OCI-LY7 (cell line): ENCODE data around the gene RPRD1A. TPM values are rescaled to one million over a fixed set of nuclear protein-coding genes. Genes with fewer than 3 reads are reported as not detected.

Experiments used
- BruUV-seq: library from RNA; stranded (reverse); fragments of 400-500 nt; replicated peaks from 2 replicates; lab custom pipeline; 2021; lab: Mats Ljungman, UMichigan
- CTCF ChIA-PET: fragments of 300-600 bp; sonication (Branson Sonifier 250); formaldehyde crosslinking; loops from one replicate; lab custom pipeline; 2022; ENCODE audit warnings: antibody characterized with exemption; ENCODE audit not compliant: unreplicated experiment; lab: Charles Lee
- POLR2A ChIA-PET: fragments of 300-600 bp; sonication (Branson Sonifier 250); formaldehyde crosslinking; loops from one replicate; lab custom pipeline; 2022; ENCODE audit warnings: antibody characterized with exemption; lab: Charles Lee
- DNase-seq: peaks from one replicate; pipeline ENCODE4 v3.0.0-alpha.2; 2015; ENCODE audit warnings: low spot score
- H2AFZ ChIP-seq: fragments of 200-600 bp; sonication (generic), shearing (Covaris generic); 2 replicates; pipeline ENCODE4 v1.6.1; 2014; ENCODE audit warnings: mild to moderate bottlenecking, antibody characterized with exemption, low read length, moderate library complexity
- H3K27ac ChIP-seq: fragments of 200-600 bp; sonication (generic); 2 replicates; pipeline ENCODE4 v1.5.1; 2014; ENCODE audit warnings: mixed run types, low read depth, mild to moderate bottlenecking, moderate library complexity, low read length, inconsistent platforms; ENCODE audit not compliant: poor library complexity, severe bottlenecking
- H3K36me3 ChIP-seq: fragments of 200-600 bp; sonication (generic); 2 replicates; pipeline ENCODE4 v1.6.1; 2014; ENCODE audit warnings: mild to moderate bottlenecking, antibody characterized with exemption, low read length, moderate library complexity, mixed read lengths; ENCODE audit not compliant: insufficient read depth
- H3K4me1 ChIP-seq: fragments of 200-600 bp; sonication (generic); 2 replicates; pipeline ENCODE4 v1.5.1; 2014; ENCODE audit warnings: mild to moderate bottlenecking, low read length; ENCODE audit not compliant: insufficient read depth, poor library complexity, severe bottlenecking
- H3K4me2 ChIP-seq: fragments of 200-600 bp; sonication (generic); 2 replicates; pipeline ENCODE4 v1.6.1; 2014; ENCODE audit warnings: mild to moderate bottlenecking, low read length
- H3K4me3 ChIP-seq: fragments of 200-600 bp; sonication (generic); 2 replicates; pipeline ENCODE4 v1.5.1; 2014; ENCODE audit warnings: mild to moderate bottlenecking, low read depth, low read length; ENCODE audit not compliant: poor library complexity, severe bottlenecking
- H3K79me2 ChIP-seq: fragments of 200-600 bp; sonication (generic); 2 replicates; pipeline ENCODE4 v1.6.1; 2016; ENCODE audit warnings: low read depth, mild to moderate bottlenecking, low read length, moderate library complexity, mixed read lengths; ENCODE audit not compliant: insufficient read depth
- H3K9me2 ChIP-seq: fragments of 200-600 bp; sonication (generic); 2 replicates; pipeline ENCODE4 v1.6.1; 2016; ENCODE audit warnings: mild to moderate bottlenecking, low read length, mixed read lengths; ENCODE audit not compliant: insufficient read depth
- H3K9me3 ChIP-seq: fragments of 200-600 bp; sonication (generic); 2 replicates; pipeline ENCODE4 v1.6.1; 2014; ENCODE audit warnings: mild to moderate bottlenecking, mixed run types, low read length, mixed read lengths
- H4K20me1 ChIP-seq: fragments of 200-600 bp; sonication (generic); 2 replicates; pipeline ENCODE4 v1.6.1; 2014; ENCODE audit warnings: mild to moderate bottlenecking, antibody characterized with exemption, low read length, moderate library complexity, mixed read lengths; ENCODE audit not compliant: insufficient read depth
- CTCF ChIP-seq: fragments of 200-600 bp; sonication (generic); conservative IDR thresholded peaks from 2 replicates; pipeline ENCODE4 v1.5.1; 2014; ENCODE audit warnings: mild to moderate bottlenecking, antibody characterized with exemption, low read length, moderate library complexity, mixed read lengths
- EZH2phosphoT487 ChIP-seq: fragments of 200-600 bp; sonication (generic); IDR thresholded peaks from 2 replicates; pipeline ENCODE4 v1.6.1; 2018; ENCODE audit warnings: low read depth, borderline replicate concordance, mild to moderate bottlenecking, mixed run types, antibody characterized with exemption, low read length, moderate library complexity, mixed read lengths
- intact Hi-C: fragments of 100-400 bp; cut with micrococcal nuclease; formaldehyde crosslinking; loops from one replicate; pipeline ENCODE4 v1.10.0; 2022; ENCODE audit not compliant: unreplicated experiment
- total RNA-seq, 2 experiments: library from RNA; depleted of rRNA in 1 of 2; stranded (reverse); fragments of >200 nt in 1 of 2; shearing (Covaris generic) in 1 of 2; gene quantifications; 2 replicates each; pipeline ENCODE4 v1.2.3, GENCODE V29; 2014 to 2022

The RPRD1A gene
- total RNA-seq, 2 experiments from 2014 or later, result 37.9 to 45.4 TPM

DNA sequence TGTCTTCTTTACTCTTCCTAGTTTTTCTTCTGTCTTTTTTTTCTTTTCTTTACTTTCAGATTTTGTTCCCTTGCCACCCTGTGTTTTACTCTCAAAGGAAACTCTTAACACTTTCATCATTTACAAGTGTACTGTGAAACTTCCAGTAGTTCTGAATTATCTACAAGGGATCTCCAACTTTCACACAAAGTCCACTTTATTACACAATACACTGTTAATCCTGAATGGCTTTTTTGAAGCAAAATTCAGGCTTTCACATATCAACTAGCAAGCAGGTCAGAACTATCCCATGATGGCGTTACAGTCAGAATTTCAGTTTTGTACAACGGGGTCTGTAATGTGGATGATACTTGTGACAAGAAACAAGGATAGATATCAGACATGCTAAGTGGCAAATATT is 60.4 kb downstream of the RPRD1A start:
- no peak for DNase-seq
- BruUV-seq, result no TSS peak
- Histone ChIP-seq H2AFZ (no peak overlapping the region), H3K79me2 (no peaks in the 10 kb centered on the region), H3K27ac (no peak overlapping the region), H3K36me3 (no peaks in the 10 kb centered on the region), H3K4me1 (no peaks in the 10 kb centered on the region), H3K9me3 (no peaks in the 10 kb centered on the region), H3K9me2 (no peaks in the 10 kb centered on the region), H4K20me1 (no peaks in the 10 kb centered on the region), H3K4me2 (no peak overlapping the region), H3K4me3 (no peak overlapping the region)
- ChIA-PET POLR2A (no interaction called here), CTCF (no interaction called here)
- intact Hi-C loops, result no loop called here
- no peak for TF ChIP-seq CTCF
- TF ChIP-seq EZH2phosphoT487, result no peak

DNA sequence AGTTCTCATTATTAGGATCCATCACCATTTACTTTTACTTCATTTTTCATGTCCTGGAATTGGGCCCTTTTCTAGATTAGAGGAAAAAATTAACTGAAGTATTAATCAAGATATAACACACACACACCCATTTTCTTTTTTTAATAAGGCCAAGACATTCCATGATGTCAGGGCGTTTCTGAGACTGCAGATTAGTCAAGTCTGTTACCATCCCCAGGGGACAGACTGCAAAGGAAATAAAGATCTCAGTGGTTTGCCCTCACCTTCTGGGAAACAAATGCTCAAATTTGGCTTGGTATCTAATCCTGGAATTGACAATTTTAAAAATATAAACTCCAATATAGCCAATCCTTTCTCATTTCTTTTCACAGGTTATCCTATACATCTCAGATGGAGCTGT is 67.4 kb downstream of the RPRD1A start:
- DNase-seq, result no peak
- Histone ChIP-seq H3K4me3 (no peak overlapping the region), H3K4me2 (no peak overlapping the region), H3K9me2 (no peaks in the 10 kb centered on the region), H3K79me2 (no peaks in the 10 kb centered on the region), H3K4me1 (no peaks in the 10 kb centered on the region), H3K9me3 (no peaks in the 10 kb centered on the region), H3K27ac (no peak overlapping the region), H3K36me3 (no peaks in the 10 kb centered on the region), H2AFZ (no peak overlapping the region), H4K20me1 (no peaks in the 10 kb centered on the region)
- ChIA-PET POLR2A (no interaction called here), CTCF (no interaction called here)
- no peak for TF ChIP-seq CTCF
- TF ChIP-seq EZH2phosphoT487, result no peak
- BruUV-seq, result no TSS peak
- intact Hi-C loops, result no loop called here

DNA sequence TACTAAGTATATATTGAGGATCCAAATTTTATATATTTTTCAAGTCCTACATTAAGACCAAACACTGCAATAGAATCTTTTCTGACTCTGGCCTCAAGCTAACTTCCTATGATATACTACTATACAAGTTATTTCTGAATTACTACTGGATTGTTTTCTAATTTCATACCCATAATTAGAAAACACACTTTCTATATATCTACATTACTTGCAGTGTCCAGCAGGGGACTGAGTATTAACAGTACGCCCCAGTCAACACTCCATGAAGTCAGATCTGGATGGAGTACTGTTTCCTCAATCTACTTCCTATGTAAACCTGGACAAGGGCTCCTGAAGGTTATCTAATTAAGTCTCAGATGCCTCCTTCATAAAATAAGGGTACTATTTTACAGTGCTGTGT is 68.4 kb downstream of the RPRD1A start:
- intact Hi-C loops, result no loop called here
- BruUV-seq, result no TSS peak
- Histone ChIP-seq H4K20me1 (no peaks in the 10 kb centered on the region), H3K27ac (no peak overlapping the region), H3K4me1 (no peaks in the 10 kb centered on the region), H3K36me3 (no peaks in the 10 kb centered on the region), H3K79me2 (no peaks in the 10 kb centered on the region), H3K9me3 (no peaks in the 10 kb centered on the region), H3K4me3 (no peak overlapping the region), H3K9me2 (no peaks in the 10 kb centered on the region), H3K4me2 (no peak overlapping the region), H2AFZ (no peak overlapping the region)
- TF ChIP-seq EZH2phosphoT487 (no peak), CTCF (peak; percentile 55)
- DNase-seq, result peak; percentile 6
- POLR2A ChIA-PET, result no interaction called here
- CTCF ChIA-PET, result no interaction called here
